Renal cortex interstitium (tissue), 15 donors: ENCODE measurements around the gene ZNF486. TPM values are rescaled to one million over a fixed set of nuclear protein-coding genes. Genes with fewer than 3 reads are reported as not detected.
A peak's percentile ranks its signal among the peaks of the same experiment; 100 is the strongest.
"Not testable (repeated sequence)": the region's sequence is repeated elsewhere in the genome, so short reads cannot be mapped to it uniquely, and the experiment has no call there.

Experiments used
- DNase-seq, 11 donors: peaks; one replicate each; pipeline ENCODE4 v3.0.0-alpha.2; 2013; ENCODE audit warnings: low read depth in 9 of 11, low spot score in 4 of 11; ENCODE audit errors: extremely low read depth in 1 of 11
- long read RNA-seq, 16 experiments: transcript quantifications; one replicate each; lab custom pipeline, GENCODE V29; 2026
- polyA plus RNA-seq, 3 donors: library from polyadenylated mRNA; unstranded; fragments of 120-200 nt; gene quantifications; one replicate each; pipeline ENCODE4 v1.2.1, GENCODE V29; 2013; ENCODE audit not compliant: insufficient read length in 3 of 3

ZNF486 gene
- polyA plus RNA-seq, result 10 to 100 TPM; 16.7 to 20.0 (median 18.3) TPM
- long read RNA-seq, donor 1, partial matches to known transcripts, result 0 of 4 reads
- long read RNA-seq, donor 1, other reads (novel, unspliced or antisense), result 0 of 4 reads
- long read RNA-seq, donor 2, transcript ZNF486-201 (4 exons, 3,837 nt), result major isoform, 5 of 5 reads
- long read RNA-seq, donor 2, partial matches to known transcripts, result 0 of 5 reads
- long read RNA-seq, donor 2, other reads (novel, unspliced or antisense), result 0 of 5 reads
- long read RNA-seq, donor 3, transcript ZNF486-201 (4 exons, 3,837 nt), result major isoform, 5 of 7 reads
- long read RNA-seq, donor 3, partial matches to known transcripts, result 0 of 7 reads
- long read RNA-seq, donor 3, other reads (novel, unspliced or antisense), result 0 of 7 reads
- long read RNA-seq, donor 4, partial matches to known transcripts, result 0 of 5 reads
- long read RNA-seq, donor 4, other reads (novel, unspliced or antisense), result 0 of 5 reads
- long read RNA-seq, donor 5, partial matches to known transcripts, result 0 of 4 reads
- long read RNA-seq, donor 5, other reads (novel, unspliced or antisense), result 0 of 4 reads
- long read RNA-seq, donor 6, transcript ZNF486-201 (4 exons, 3,837 nt), result major isoform, 6 of 14 reads
- long read RNA-seq, donor 6, partial matches to known transcripts, result 8 of 14 reads
- long read RNA-seq, donor 6, other reads (novel, unspliced or antisense), result 0 of 14 reads
- long read RNA-seq, donor 7, partial matches to known transcripts, result 0 of 5 reads
- long read RNA-seq, donor 7, other reads (novel, unspliced or antisense), result 0 of 5 reads
- long read RNA-seq, donor 8, transcript ZNF486-201 (4 exons, 3,837 nt), result major isoform, 18 of 19 reads
- long read RNA-seq, donor 8, partial matches to known transcripts, result 0 of 19 reads
- long read RNA-seq, donor 8, other reads (novel, unspliced or antisense), result 0 of 19 reads
- long read RNA-seq, donor 9, partial matches to known transcripts, result 0 of 4 reads
- long read RNA-seq, donor 9, other reads (novel, unspliced or antisense), result 0 of 4 reads
- long read RNA-seq, donor 10, partial matches to known transcripts, result 0 of 4 reads
- long read RNA-seq, donor 10, other reads (novel, unspliced or antisense), result 0 of 4 reads
- long read RNA-seq, donor 11, partial matches to known transcripts, result 0 of 4 reads
- long read RNA-seq, donor 11, other reads (novel, unspliced or antisense), result 0 of 4 reads
- long read RNA-seq, donor 12, partial matches to known transcripts, result 7 of 10 reads
- long read RNA-seq, donor 12, other reads (novel, unspliced or antisense), result 0 of 10 reads
- long read RNA-seq, donor 13, transcript ZNF486-201 (4 exons, 3,837 nt), result major isoform, 7 of 12 reads
- long read RNA-seq, donor 13, partial matches to known transcripts, result 5 of 12 reads
- long read RNA-seq, donor 13, other reads (novel, unspliced or antisense), result 0 of 12 reads
- long read RNA-seq, donor 14, partial matches to known transcripts, result 0 of 6 reads
- long read RNA-seq, donor 14, other reads (novel, unspliced or antisense), result 0 of 6 reads
- long read RNA-seq, donor 15, partial matches to known transcripts, result 0 of 1 reads
- long read RNA-seq, donor 15, other reads (novel, unspliced or antisense), result 0 of 1 reads
- long read RNA-seq, donor 16, transcript ZNF486-201 (4 exons, 3,837 nt), result major isoform, 7 of 22 reads
- long read RNA-seq, donor 16, partial matches to known transcripts, result 0 of 22 reads
- long read RNA-seq, donor 16, other reads (novel, unspliced or antisense), result 14 of 22 reads

GRCh38 chr19:20167020-20167644 is at the start of gene ZNF486:
Gene ZNF486, plus strand, starts transcription at chr19:20167214. Its CDS starts 117 bp downstream, at chr19:20167331.
- peak; percentile 88 to 96 (median 92) for DNase-seq

GRCh38 chr19:20118064-20118839 is 48.8 kb upstream of the ZNF486 start:
- DNase-seq, result not testable (repeated sequence)

- no peak for DNase-seq
Observed at GRCh38 chr19:20124879-20125278, 42.1 kb upstream of the ZNF486 start.

GRCh38 chr19:20132933-20133332 is 34.1 kb upstream of the ZNF486 start:
- not testable (repeated sequence) for DNase-seq

- DNase-seq, result not testable (repeated sequence)
Observed at GRCh38 chr19:20137714-20138113, 29.3 kb upstream of the ZNF486 start.

- no peak for DNase-seq
Observed at GRCh38 chr19:20151617-20152145, 15.3 kb upstream of the ZNF486 start.

GRCh38 chr19:20152506-20152905 is 14.5 kb upstream of the ZNF486 start:
- not testable (repeated sequence) for DNase-seq

GRCh38 chr19:20153281-20153680 is 13.7 kb upstream of the ZNF486 start:
- no peak for DNase-seq

GRCh38 chr19:20154636-20155035 is 12.4 kb upstream of the ZNF486 start:
- DNase-seq, result no peak

- no peak for DNase-seq
Observed at GRCh38 chr19:20162821-20163220, 4.2 kb upstream of the ZNF486 start.

- no peak for DNase-seq
Observed at GRCh38 chr19:20164456-20164855, 2.6 kb upstream of the ZNF486 start.

- DNase-seq, result peak in 2 of 11 donors; percentile 13 to 21
Observed at GRCh38 chr19:20165971-20166592, 932 bp upstream of the ZNF486 start.

- peak in 2 of 11 donors; percentile 18 to 20 for DNase-seq
Observed at GRCh38 chr19:20167651-20168122, 673 bp downstream of the ZNF486 start.

- no peak for DNase-seq
Observed at GRCh38 chr19:20171285-20171684, 4.3 kb downstream of the ZNF486 start.

- not testable (repeated sequence) for DNase-seq
Observed at GRCh38 chr19:20175848-20176247, 8.8 kb downstream of the ZNF486 start.

GRCh38 chr19:20179956-20180355 is 12.9 kb downstream of the ZNF486 start:
- not testable (repeated sequence) for DNase-seq
